Upper lobe of left lung (tissue), 4 donors: Measurements from ENCODE around the gene ZNF484.

ENCODE experiments used
- CTCF ChIP-seq, 6 experiments: fragments of 450-650 bp in 4 of 6; fragments of 200-600 bp in 2 of 6; sonication (generic) in 2 of 6; IDR thresholded peaks; one replicate each; pipeline ENCODE4 v1.5.1; 2016 to 2019; ENCODE audit warnings: antibody characterized with exemption in 6 of 6
- EP300 ChIP-seq, 4 donors: sonication (generic); formaldehyde crosslinking; IDR thresholded peaks; one replicate each; pipeline ENCODE4 v1.5.1; 2017; ENCODE audit warnings: antibody characterized with exemption in 4 of 4, control low read depth in 2 of 4
- POLR2A ChIP-seq, 4 donors: fragments of 450-650 bp; IDR thresholded peaks; one replicate each; pipeline ENCODE4 v1.5.1; 2016 to 2017; ENCODE audit warnings: antibody characterized with exemption in 4 of 4, mild to moderate bottlenecking in 2 of 4
- POLR2AphosphoS5 ChIP-seq, 2 donors: sonication (generic); formaldehyde crosslinking; IDR thresholded peaks; one replicate each; pipeline ENCODE4 v1.5.1; 2017; ENCODE audit warnings: antibody characterized with exemption in 2 of 2

GRCh38 chr9:92864152-92864551 is 13.7 kb downstream of the ZNF484 start:
- TF ChIP-seq CTCF (IDR thresholded peaks at IDR 0.05) (no peak), POLR2A (IDR thresholded peaks at IDR 0.05) (no peak), POLR2AphosphoS5 (IDR thresholded peaks at IDR 0.05) (no peak), EP300 (IDR thresholded peaks at IDR 0.05) (no peak)
